ENCODE results near the gene ERAL1. TPM values are rescaled to one million over a fixed set of nuclear protein-coding genes. Genes with fewer than 3 reads are reported as not detected.
"Not testable (repeated sequence)": the region's sequence is repeated elsewhere in the genome, so short reads cannot be mapped to it uniquely, and the experiment has no call there.

ERAL1 gene
- polyA plus RNA-seq, 3 donors = 27.7 to 34.5 (median 33.8) TPM

DNA sequence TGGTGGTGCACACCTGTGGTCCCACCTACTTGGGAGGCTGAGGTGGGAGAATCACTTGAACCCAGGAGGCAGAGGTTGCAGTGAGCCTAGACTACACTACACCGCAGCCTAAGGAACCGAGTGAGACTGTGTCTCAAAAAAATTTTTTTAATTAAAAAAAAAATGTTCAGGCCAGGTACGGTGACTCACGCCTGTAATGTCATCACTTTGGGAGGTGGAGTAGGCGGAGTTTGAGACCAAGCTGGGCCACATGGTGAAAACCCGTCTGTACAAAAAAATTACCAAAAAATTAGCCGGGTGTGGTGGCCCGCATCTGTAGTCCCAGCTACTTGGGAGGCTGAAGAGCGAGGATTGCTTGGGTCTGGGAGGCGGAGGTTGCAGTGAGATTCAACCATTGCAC, 8.6 kb upstream of the ERAL1 start:
- no peak for DNase-seq
- TF ChIP-seq CTCF (IDR thresholded peaks at IDR 0.05) = no peak
- Histone ChIP-seq H3K4me2 (replicated peaks; ENCODE audit: extremely low read depth, low read length, poor library complexity, severe bottlenecking) (no peak overlapping the region), H3K9me3 (replicated peaks in 1 of 2; ENCODE audit: control insufficient read depth in 1 of 2, insufficient read depth in 1 of 2, low read length in 2 of 2) (no peaks in the 10 kb centered on the region), H3K36me3 (replicated peaks in 1 of 2; ENCODE audit: control insufficient read depth in 1 of 2, insufficient read depth in 2 of 2, low read length in 2 of 2) (no peaks in the 10 kb centered on the region), H4K20me1 (ENCODE audit: insufficient read depth, low read length) (no peaks in the 10 kb centered on the region), H3K4me3 (replicated peaks in 1 of 3; ENCODE audit: low read depth in 2 of 3, low read length in 3 of 3) (no peak overlapping the region), H3K9ac (ENCODE audit: insufficient read depth, low read length, poor library complexity, severe bottlenecking) (no peak overlapping the region), H2AFZ (ENCODE audit: insufficient read depth, low read depth, low read length, poor library complexity, severe bottlenecking) (no peak overlapping the region), H3K27me3 (ENCODE audit: control insufficient read depth in 2 of 2, insufficient read depth in 2 of 2, low read length in 2 of 2) (no peaks in the 10 kb centered on the region), H3K27ac (ENCODE audit: low read depth in 1 of 2, low read length in 2 of 2) (no peak overlapping the region), H3K79me2 (ENCODE audit: insufficient read depth, low read length) (peaks cover 13% of the 10 kb centered on the region), H3K4me1 (ENCODE audit: control insufficient read depth in 1 of 2, insufficient read depth in 2 of 2, low read length in 2 of 2) (peaks cover 13 to 15% of the 10 kb centered on the region in 2 donors)
- peaks cover 0 to 2% (median 1%) of the 10 kb centered on the region in 3 donors for H3K27me3 Mint-ChIP-seq (ENCODE audit: low read depth in 3 of 3)
- H3K4me3 Mint-ChIP-seq = no peak overlapping the region
- 98% methylated on average over 8 of the region's 10 CpGs for WGBS (ENCODE audit: insufficient coverage)
- no peak overlapping the region for H3K27ac Mint-ChIP-seq
- peaks cover 0 to 2% (median 0%) of the 10 kb centered on the region in 7 donors for H3K9me3 Mint-ChIP-seq
- H3K36me3 Mint-ChIP-seq = no peaks in the 10 kb centered on the region
- intact Hi-C loops (cut with micrococcal nuclease) = no loop called here
- peaks cover 12% of the 10 kb centered on the region for H3K4me1 Mint-ChIP-seq

DNA sequence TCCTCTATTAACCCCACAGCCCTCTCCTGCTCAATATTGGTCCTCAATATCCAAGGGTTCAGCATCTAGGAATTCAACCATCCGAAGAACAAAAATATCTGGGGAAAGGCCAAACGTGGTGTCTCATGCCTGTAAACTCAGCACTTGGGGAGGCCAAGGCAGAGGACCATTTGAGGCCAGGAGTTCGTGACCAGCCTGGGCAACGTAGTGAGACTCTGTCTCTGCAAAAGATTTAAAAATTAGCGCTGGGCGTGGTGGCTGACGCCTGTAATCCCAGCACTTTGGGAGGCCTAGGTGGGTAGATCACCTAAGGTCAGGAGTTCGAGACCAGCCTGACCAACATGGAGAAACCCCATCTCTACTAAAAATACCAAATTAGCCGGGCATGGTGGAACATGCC, 8.1 kb upstream of the ERAL1 start:
- H3K36me3 ChIP-seq (replicated peaks in 1 of 2; ENCODE audit: control insufficient read depth in 1 of 2, insufficient read depth in 2 of 2, low read length in 2 of 2); H3K4me3 Mint-ChIP-seq; H3K27ac Mint-ChIP-seq; DNase-seq; H3K9me3 Mint-ChIP-seq; H2AFZ ChIP-seq (ENCODE audit: insufficient read depth, low read depth, low read length, poor library complexity, severe bottlenecking); H3K9ac ChIP-seq (ENCODE audit: insufficient read depth, low read length, poor library complexity, severe bottlenecking); H3K27me3 ChIP-seq (ENCODE audit: control insufficient read depth in 2 of 2, insufficient read depth in 2 of 2, low read length in 2 of 2); H3K27me3 Mint-ChIP-seq (ENCODE audit: low read depth in 3 of 3); H3K4me3 ChIP-seq (replicated peaks in 1 of 3; ENCODE audit: low read depth in 2 of 3, low read length in 3 of 3); H3K27ac ChIP-seq (ENCODE audit: low read depth in 1 of 2, low read length in 2 of 2); H4K20me1 ChIP-seq (ENCODE audit: insufficient read depth, low read length); H3K36me3 Mint-ChIP-seq; H3K4me1 Mint-ChIP-seq; H3K9me3 ChIP-seq (replicated peaks in 1 of 2; ENCODE audit: control insufficient read depth in 1 of 2, insufficient read depth in 1 of 2, low read length in 2 of 2); H3K79me2 ChIP-seq (ENCODE audit: insufficient read depth, low read length); intact Hi-C loops (cut with micrococcal nuclease); H3K4me2 ChIP-seq (replicated peaks; ENCODE audit: extremely low read depth, low read length, poor library complexity, severe bottlenecking): not testable (repeated sequence)
- peaks cover 10 to 11% of the 10 kb centered on the region in 2 donors for H3K4me1 ChIP-seq (ENCODE audit: control insufficient read depth in 1 of 2, insufficient read depth in 2 of 2, low read length in 2 of 2)
- WGBS (ENCODE audit: insufficient coverage) = 97% methylated on average over 6 of the region's 9 CpGs
